Mesothelial cell of epicardium (in vitro differentiated cells): ENCODE data around the gene SCGB1D4. TPM values are rescaled to one million over a fixed set of nuclear protein-coding genes. Genes with fewer than 3 reads are reported as not detected.
"Not testable (repeated sequence)": the region's sequence is repeated elsewhere in the genome, so short reads cannot be mapped to it uniquely, and the experiment has no call there.

Experiments used
- DNase-seq, 2 experiments: peaks; one replicate each; pipeline ENCODE4 v3.0.0; 2021; ENCODE audit warnings: low spot score in 2 of 2; ENCODE audit not compliant: unreplicated experiment in 2 of 2
- H3K27ac Mint-ChIP-seq: 2 replicates; pipeline ENCODE4 v1.8.0; 2021; ENCODE audit warnings: mixed read lengths
- H3K27me3 Mint-ChIP-seq: 2 replicates; pipeline ENCODE4 v1.8.0; 2021; ENCODE audit warnings: low read depth, mixed read lengths
- H3K36me3 Mint-ChIP-seq: 2 replicates; pipeline ENCODE4 v1.8.0; 2021; ENCODE audit warnings: mixed read lengths
- H3K4me1 Mint-ChIP-seq: 2 replicates; pipeline ENCODE4 v1.8.0; 2021; ENCODE audit warnings: mixed read lengths
- H3K4me3 Mint-ChIP-seq: 2 replicates; pipeline ENCODE4 v1.8.0; 2021; ENCODE audit warnings: mild to moderate bottlenecking, moderate library complexity, mixed read lengths
- H3K9me3 Mint-ChIP-seq: 2 replicates; pipeline ENCODE4 v1.8.0; 2021; ENCODE audit warnings: mixed read lengths
- total RNA-seq: library from RNA; stranded (reverse); gene quantifications from 3 replicates; pipeline ENCODE4 v1.2.1, GENCODE V29; 2021
- TF ChIP-seq, protein P1 (sequence below): fragments of 200-600 bp; sonication (generic); IDR thresholded peaks from one replicate; pipeline ENCODE4 v1.5.0; 2021; ENCODE audit warnings: antibody characterized with exemption; ENCODE audit not compliant: unreplicated experiment

The SCGB1D4 gene
- total RNA-seq, 1 donor from 2014 or later, result not detected

DNA sequence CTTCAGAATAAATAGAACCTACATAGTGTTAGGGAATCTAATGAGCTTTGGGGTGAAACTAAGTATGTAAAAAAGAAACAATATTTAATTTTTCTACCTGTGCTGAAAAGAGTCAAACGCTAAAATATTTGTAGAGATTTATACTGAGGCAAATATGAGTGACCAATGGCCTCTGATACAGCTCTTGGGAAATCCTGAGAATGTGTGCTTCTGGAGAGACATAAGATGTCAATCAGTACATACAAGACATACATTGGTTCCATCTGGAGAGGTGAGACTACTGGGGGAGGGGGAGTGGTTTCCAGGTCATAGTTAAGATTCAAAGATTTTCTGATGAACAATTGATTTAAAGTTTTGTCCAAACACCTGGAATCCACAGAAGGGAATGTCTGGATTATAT, 39.3 kb upstream of the SCGB1D4 start:
- TF ChIP-seq, protein P1, sequence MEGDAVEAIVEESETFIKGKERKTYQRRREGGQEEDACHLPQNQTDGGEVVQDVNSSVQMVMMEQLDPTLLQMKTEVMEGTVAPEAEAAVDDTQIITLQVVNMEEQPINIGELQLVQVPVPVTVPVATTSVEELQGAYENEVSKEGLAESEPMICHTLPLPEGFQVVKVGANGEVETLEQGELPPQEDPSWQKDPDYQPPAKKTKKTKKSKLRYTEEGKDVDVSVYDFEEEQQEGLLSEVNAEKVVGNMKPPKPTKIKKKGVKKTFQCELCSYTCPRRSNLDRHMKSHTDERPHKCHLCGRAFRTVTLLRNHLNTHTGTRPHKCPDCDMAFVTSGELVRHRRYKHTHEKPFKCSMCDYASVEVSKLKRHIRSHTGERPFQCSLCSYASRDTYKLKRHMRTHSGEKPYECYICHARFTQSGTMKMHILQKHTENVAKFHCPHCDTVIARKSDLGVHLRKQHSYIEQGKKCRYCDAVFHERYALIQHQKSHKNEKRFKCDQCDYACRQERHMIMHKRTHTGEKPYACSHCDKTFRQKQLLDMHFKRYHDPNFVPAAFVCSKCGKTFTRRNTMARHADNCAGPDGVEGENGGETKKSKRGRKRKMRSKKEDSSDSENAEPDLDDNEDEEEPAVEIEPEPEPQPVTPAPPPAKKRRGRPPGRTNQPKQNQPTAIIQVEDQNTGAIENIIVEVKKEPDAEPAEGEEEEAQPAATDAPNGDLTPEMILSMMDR, result no peak
- peaks cover 46% of the 10 kb centered on the region for H3K27me3 Mint-ChIP-seq
- no peak for DNase-seq
- no peak overlapping the region for H3K27ac Mint-ChIP-seq
- no peaks in the 10 kb centered on the region for H3K36me3 Mint-ChIP-seq
- peak overlapping the region; percentile 81 for H3K4me3 Mint-ChIP-seq
- H3K9me3 Mint-ChIP-seq, result no peaks in the 10 kb centered on the region
- H3K4me1 Mint-ChIP-seq, result peaks cover 6% of the 10 kb centered on the region

DNA sequence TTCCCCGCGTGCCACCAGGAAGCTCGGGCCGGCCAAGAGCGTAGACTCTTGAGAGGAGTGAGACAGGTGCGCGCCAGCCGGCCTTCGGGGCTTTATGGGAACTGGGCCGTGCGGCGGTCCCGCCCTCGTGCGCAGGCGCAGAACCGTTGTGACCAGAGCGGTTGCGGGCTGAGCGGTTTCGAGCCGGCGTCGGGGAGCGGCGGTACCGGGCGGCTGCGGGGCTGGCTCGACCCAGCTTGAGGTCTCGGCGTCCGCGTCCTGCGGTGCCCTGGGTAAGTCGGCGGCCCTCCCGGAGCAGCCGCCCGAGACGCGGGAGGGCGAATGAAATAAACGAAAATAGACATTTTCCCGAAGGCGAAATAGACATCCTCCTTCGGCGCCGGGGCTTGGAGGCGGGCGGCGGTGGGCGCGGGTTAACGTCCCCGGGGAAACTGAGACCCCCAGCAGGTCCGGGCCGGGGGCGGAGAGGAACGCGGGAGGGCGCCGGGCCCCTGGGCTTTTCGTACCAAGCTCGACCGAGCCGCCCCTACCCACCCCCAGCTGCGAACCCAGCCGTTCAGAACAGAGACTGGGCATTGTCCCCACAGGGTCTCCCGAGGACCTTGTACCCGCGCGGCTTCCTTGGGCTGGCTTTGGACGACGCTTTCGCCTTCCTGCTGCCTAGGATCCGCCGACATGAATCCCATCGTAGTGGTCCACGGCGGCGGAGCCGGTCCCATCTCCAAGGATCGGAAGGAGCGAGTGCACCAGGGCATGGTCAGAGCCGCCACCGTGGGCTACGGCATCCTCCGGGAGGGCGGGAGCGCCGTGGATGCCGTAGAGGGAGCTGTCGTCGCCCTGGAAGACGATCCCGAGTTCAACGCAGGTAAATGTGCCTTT, 38.7 kb upstream of the SCGB1D4 start, which contains the start of gene ASRGL1:
ASRGL1 (plus strand) TSS at position 146 of the 879 bp plus-strand sequence; CDS start at position 676, 530 bp downstream.
- no peak within 1 kb of the TSS for H3K27ac Mint-ChIP-seq
- TF ChIP-seq, protein P1, result no peak
- DNase-seq, result peak; percentile 71 to 82
- H3K36me3 Mint-ChIP-seq, result no peaks in the 10 kb centered on the region
- peak within 1 kb of the TSS; percentile 81 for H3K4me3 Mint-ChIP-seq
- no peaks in the 10 kb centered on the region for H3K9me3 Mint-ChIP-seq
- H3K27me3 Mint-ChIP-seq, result peaks cover 53% of the 10 kb centered on the region
- peaks cover 6% of the 10 kb centered on the region for H3K4me1 Mint-ChIP-seq

DNA sequence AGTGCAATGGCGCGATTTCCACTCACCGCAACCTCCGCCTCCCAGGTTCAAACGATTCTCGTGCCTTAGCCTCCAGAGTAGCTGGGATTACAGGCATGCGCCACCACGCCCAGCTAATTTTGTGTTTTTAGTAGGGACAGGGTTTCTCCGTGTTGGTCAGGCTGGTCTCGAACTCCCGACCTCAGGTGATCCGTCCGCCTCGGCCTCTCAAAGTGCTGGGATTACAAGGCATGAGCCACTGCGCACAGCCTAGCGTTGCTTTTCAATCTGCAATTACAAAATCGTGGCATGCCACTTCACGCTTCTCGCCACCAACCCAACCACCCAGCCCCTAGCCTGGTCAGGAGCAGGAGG, 38.1 kb upstream of the SCGB1D4 start:
- H3K27ac Mint-ChIP-seq, H3K4me1 Mint-ChIP-seq, H3K36me3 Mint-ChIP-seq, H3K9me3 Mint-ChIP-seq, DNase-seq: not testable (repeated sequence)
- Mint-ChIP-seq H3K4me3 (peak overlapping the region; percentile 81), H3K27me3 (peaks cover 58% of the 10 kb centered on the region)

DNA sequence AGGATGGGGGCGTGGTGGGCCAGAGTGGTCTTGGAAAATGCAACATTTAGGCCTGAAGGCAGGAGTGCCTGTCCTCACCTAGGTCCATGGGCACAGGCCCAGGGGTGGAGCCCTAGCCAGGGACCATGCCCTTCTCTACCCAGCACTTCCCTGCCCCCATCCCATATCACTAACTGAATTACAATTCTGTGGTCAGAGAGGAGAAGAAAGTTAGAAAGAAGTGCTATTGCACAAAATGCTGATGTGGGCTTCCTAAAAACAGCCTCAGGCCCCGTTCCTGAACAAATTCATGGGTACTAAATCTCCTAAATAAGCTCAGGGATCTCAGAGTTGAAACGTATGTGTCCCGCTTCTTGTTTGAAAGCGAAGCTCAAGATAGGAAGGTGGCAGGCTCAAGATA, 34.9 kb upstream of the SCGB1D4 start:
- Mint-ChIP-seq H3K9me3 (no peaks in the 10 kb centered on the region), H3K4me3 (no peak overlapping the region), H3K27me3 (peaks cover 76% of the 10 kb centered on the region), H3K36me3 (no peaks in the 10 kb centered on the region), H3K4me1 (peaks cover 6% of the 10 kb centered on the region), H3K27ac (no peak overlapping the region)
- TF ChIP-seq, protein P1, result no peak
- no peak for DNase-seq

DNA sequence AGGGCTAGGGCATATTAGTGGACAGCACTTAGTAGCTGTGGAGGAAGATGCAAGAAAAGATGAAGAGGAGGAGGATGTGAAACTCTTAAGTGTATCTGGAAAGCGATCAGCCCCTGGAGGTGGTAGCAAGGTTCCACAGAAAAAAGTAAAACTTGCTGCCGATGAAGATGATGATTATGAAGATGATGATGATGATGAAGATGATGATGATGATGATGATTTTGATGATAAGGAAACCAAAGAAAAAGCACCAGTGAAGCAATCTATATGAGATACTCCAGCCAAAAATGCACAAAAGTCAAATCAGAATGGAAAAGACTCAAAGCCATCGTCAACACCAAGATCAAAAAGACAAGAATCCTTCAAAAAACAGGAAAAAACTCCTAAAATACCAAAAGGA, 32.4 kb upstream of the SCGB1D4 start:
- peaks cover 61% of the 10 kb centered on the region for H3K27me3 Mint-ChIP-seq
- H3K36me3 Mint-ChIP-seq, H3K9me3 Mint-ChIP-seq, DNase-seq, H3K4me1 Mint-ChIP-seq, H3K4me3 Mint-ChIP-seq, H3K27ac Mint-ChIP-seq: not testable (repeated sequence)

DNA sequence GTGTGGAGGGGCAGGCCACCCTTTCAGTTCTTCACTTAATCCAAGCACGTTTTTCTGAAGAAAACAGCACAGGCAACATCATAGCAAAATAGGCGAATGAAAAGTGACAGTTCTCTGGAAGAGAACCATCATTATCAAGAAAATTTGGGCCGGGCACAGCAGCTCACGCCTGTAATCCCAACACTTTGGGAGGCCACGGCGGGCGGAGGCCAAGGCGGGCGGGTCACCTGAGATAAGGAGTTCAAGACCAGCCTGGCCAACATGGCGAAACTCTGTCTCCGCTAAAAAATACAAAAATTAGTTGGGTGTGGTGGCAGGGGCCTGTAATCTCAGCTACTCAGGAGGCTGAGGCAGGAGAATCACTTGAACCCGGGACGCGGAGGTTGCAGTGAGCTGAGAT, 28.7 kb upstream of the SCGB1D4 start:
- H3K4me3 Mint-ChIP-seq, H3K36me3 Mint-ChIP-seq, H3K9me3 Mint-ChIP-seq, H3K27ac Mint-ChIP-seq, DNase-seq, H3K4me1 Mint-ChIP-seq: not testable (repeated sequence)
- H3K27me3 Mint-ChIP-seq, result peaks cover 47% of the 10 kb centered on the region

DNA sequence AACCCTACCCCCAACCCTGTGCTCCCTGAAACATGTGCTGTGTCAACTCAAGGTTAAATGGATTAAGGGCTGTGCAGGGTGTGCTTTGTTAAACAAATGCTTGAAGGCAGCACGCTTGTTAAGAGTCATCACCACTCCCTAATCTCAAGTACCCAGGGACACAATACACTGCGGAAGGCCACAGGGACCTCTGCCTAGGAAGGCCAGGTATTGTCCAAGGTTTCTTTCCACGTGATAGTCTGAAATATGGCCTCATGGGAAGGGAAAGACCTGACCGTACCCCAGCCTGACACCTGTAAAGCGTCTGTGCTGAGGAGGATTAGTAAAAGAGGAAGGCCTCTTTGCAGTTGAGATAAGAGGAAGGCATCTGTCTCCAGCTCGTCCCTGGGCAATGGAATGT, 27.8 kb upstream of the SCGB1D4 start:
- not testable (repeated sequence) for H3K4me1 Mint-ChIP-seq, DNase-seq, H3K27ac Mint-ChIP-seq, H3K36me3 Mint-ChIP-seq, H3K9me3 Mint-ChIP-seq, H3K4me3 Mint-ChIP-seq
- peaks cover 43% of the 10 kb centered on the region for H3K27me3 Mint-ChIP-seq

DNA sequence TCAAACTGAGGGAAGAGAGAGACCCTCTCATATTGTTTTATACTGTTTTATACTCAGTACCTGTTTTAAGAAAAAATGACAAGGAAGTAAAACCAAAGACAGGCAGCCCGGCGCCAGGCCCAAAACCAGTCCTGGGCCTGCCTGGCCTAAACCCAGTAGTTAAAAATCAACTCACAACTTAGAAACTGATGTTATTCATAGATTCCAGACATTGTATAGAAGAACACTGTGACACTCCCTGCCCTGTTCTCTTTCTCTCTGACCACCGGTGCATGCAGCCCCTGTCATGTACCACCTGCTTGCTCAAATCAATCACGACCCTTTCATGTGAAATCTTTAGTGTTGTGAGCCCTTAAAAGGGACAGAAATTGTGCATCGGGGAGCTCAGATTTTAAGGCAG, 26.9 kb upstream of the SCGB1D4 start:
- peaks cover 38% of the 10 kb centered on the region for H3K27me3 Mint-ChIP-seq
- DNase-seq, H3K9me3 Mint-ChIP-seq, H3K4me1 Mint-ChIP-seq, H3K4me3 Mint-ChIP-seq, H3K27ac Mint-ChIP-seq, H3K36me3 Mint-ChIP-seq: not testable (repeated sequence)
